ENCODE measurements around the gene LRRC27. TPM values are rescaled to one million over a fixed set of nuclear protein-coding genes. Genes with fewer than 3 reads are reported as not detected.

Gene LRRC27
- total RNA-seq, 2 donors from 2014 or later: 5.8 to 6.1 TPM

DNA sequence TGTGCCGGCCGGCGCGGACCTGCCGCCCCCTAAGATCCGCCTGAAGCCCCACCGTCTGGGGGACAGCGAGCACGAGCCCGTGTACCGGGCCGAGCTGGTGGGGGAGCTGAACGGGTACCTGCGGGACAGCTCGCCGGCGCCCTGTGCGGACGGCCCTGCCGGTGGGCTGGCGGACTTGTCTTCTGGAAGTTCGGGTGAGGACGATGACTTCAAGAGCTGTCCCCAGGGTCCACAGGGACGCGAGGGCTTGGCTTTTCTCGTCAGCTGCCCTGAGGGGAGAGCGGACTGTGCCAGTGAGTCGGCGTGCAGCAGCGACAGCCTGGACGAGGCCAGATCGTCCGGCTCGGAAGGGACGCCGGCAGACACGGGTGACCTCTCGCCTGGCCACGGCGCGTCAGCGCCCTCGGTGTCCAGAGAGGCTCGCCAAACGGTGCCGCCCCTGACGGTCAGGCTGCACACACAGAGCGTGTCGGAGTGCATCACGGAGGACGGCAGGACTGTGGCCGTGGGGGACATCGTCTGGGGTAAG lies 73.5 kb downstream of the LRRC27 start:
- H3K4me3 ChIP-seq: no peak overlapping the region
- H3K27ac ChIP-seq: no peak overlapping the region
- no peaks in the 10 kb centered on the region for H3K9me3 ChIP-seq
- no peak for DNase-seq
- peaks cover 44% of the 10 kb centered on the region for H3K4me1 ChIP-seq
- no peaks in the 10 kb centered on the region for H3K27me3 ChIP-seq
- H3K36me3 ChIP-seq: peaks cover 21% of the 10 kb centered on the region
- no peak overlapping the region for H3K9ac ChIP-seq (ENCODE audit: low read depth in 2 of 2, low read length in 2 of 2)
- intact Hi-C loops (cut with DNase I): no loop called here
- TF ChIP-seq, protein P1, sequence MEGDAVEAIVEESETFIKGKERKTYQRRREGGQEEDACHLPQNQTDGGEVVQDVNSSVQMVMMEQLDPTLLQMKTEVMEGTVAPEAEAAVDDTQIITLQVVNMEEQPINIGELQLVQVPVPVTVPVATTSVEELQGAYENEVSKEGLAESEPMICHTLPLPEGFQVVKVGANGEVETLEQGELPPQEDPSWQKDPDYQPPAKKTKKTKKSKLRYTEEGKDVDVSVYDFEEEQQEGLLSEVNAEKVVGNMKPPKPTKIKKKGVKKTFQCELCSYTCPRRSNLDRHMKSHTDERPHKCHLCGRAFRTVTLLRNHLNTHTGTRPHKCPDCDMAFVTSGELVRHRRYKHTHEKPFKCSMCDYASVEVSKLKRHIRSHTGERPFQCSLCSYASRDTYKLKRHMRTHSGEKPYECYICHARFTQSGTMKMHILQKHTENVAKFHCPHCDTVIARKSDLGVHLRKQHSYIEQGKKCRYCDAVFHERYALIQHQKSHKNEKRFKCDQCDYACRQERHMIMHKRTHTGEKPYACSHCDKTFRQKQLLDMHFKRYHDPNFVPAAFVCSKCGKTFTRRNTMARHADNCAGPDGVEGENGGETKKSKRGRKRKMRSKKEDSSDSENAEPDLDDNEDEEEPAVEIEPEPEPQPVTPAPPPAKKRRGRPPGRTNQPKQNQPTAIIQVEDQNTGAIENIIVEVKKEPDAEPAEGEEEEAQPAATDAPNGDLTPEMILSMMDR (IDR thresholded peaks at IDR 0.05): no peak

DNA sequence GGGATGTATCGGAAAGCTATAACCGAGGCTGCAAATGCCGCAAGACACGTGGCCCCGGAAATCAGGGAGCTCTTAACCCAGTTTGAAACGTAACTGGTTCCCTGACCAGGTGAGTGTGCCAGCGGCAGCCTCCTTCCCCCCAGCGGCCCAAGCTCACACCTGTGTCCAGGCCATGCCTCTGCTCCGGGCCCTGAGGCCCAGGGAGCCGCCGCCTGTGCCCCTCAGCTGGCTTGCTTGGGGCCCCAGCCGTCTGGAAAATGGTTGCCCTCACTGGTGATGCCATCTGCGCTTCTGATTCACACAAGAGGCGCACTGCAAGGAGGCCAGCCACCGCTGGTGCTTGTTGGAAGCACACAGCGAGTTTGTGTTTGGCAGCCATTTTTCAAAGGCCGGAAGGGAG lies 74.2 kb downstream of the LRRC27 start:
- peaks cover 21% of the 10 kb centered on the region for H3K36me3 ChIP-seq
- DNase-seq: no peak
- TF ChIP-seq, protein P1 (IDR thresholded peaks at IDR 0.05): no peak
- H3K27me3 ChIP-seq: no peaks in the 10 kb centered on the region
- peak overlapping the region; percentile 94 for H3K27ac ChIP-seq
- peak overlapping the region in 1 of 2 donors; percentile 97 for H3K9ac ChIP-seq (ENCODE audit: low read depth in 2 of 2, low read length in 2 of 2)
- no peaks in the 10 kb centered on the region for H3K9me3 ChIP-seq
- H3K4me1 ChIP-seq: peaks cover 38% of the 10 kb centered on the region
- H3K4me3 ChIP-seq: no peak overlapping the region
- intact Hi-C loops (cut with DNase I): no loop called here

DNA sequence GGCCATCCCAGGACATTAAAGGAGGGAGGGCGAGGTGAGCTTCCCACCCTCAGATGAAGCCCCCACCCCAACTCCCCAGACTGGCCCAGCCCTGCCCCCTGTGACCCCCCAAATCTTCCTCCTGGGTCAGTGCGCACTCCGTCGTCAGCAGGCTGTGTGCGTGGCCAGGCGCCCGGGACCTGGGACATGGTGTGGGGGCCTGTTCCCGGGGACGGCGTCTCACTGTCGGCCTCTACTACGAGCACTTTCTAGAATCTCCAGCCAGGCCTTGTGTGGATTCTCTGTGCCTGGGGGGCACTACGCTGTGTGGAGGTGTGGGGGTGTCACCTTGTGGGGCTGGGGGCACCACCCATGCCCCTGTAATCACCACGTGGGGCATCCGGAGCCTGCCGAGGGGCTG lies 74.8 kb downstream of the LRRC27 start:
- Histone ChIP-seq H3K36me3 (peaks cover 21% of the 10 kb centered on the region), H3K4me3 (no peak overlapping the region), H3K9me3 (no peaks in the 10 kb centered on the region), H3K9ac (ENCODE audit: low read depth in 2 of 2, low read length in 2 of 2) (peak overlapping the region; percentile 73 to 97), H3K27me3 (no peaks in the 10 kb centered on the region), H3K27ac (peak overlapping the region; percentile 94), H3K4me1 (peaks cover 38% of the 10 kb centered on the region)
- intact Hi-C loops (cut with DNase I): no loop called here
- DNase-seq: no peak
- TF ChIP-seq, protein P1 (IDR thresholded peaks at IDR 0.05): no peak

GRCh38 chr10:132407243-132407746 lies 75.3 kb downstream of the LRRC27 start:
- peaks cover 36% of the 10 kb centered on the region for H3K4me1 ChIP-seq
- H3K9ac ChIP-seq (ENCODE audit: low read depth in 2 of 2, low read length in 2 of 2): peak overlapping the region; percentile 73 to 97
- TF ChIP-seq, protein P1 (IDR thresholded peaks at IDR 0.05): no peak
- DNase-seq: peak; percentile 93
- no peaks in the 10 kb centered on the region for H3K9me3 ChIP-seq
- H3K27me3 ChIP-seq: no peaks in the 10 kb centered on the region
- peaks cover 21% of the 10 kb centered on the region for H3K36me3 ChIP-seq
- peak overlapping the region; percentile 94 for H3K27ac ChIP-seq
- no peak overlapping the region for H3K4me3 ChIP-seq
- intact Hi-C loops (cut with DNase I): no loop called here

GRCh38 chr10:132407846-132408278 lies 75.9 kb downstream of the LRRC27 start:
- H3K27me3 ChIP-seq: no peaks in the 10 kb centered on the region
- intact Hi-C loops (cut with DNase I): no loop called here
- peak overlapping the region; percentile 94 for H3K27ac ChIP-seq

More at GRCh38 chr10:132407846-132408278, 75.9 kb downstream of the LRRC27 start:
- peak; percentile 94 for DNase-seq
- Histone ChIP-seq H3K36me3 (peaks cover 21% of the 10 kb centered on the region), H3K9ac (ENCODE audit: low read depth in 2 of 2, low read length in 2 of 2) (peak overlapping the region; percentile 73 to 97), H3K9me3 (no peaks in the 10 kb centered on the region), H3K4me1 (peaks cover 36% of the 10 kb centered on the region), H3K4me3 (peak overlapping the region; percentile 5)
- TF ChIP-seq, protein P1 (IDR thresholded peaks at IDR 0.05): no peak

Data from colonic mucosa (tissue), 4 donors.